RPMI7951 (cell line): ENCODE data around the gene PCBP3. TPM values are rescaled to one million over a fixed set of nuclear protein-coding genes. Genes with fewer than 3 reads are reported as not detected.
"Not testable (repeated sequence)": the region's sequence is repeated elsewhere in the genome, so short reads cannot be mapped to it uniquely, and the experiment has no call there.

Experiments used
- DNase-seq: peaks from one replicate; pipeline ENCODE4 v3.0.0-alpha.2; 2012; ENCODE audit warnings: low read depth
- total RNA-seq: library from RNA; depleted of rRNA; stranded (reverse); fragments of >200 nt; shearing (Covaris generic); gene quantifications from 2 replicates; pipeline ENCODE4 v1.2.3, GENCODE V29; 2014

Gene PCBP3
- total RNA-seq, 1 experiment from 2014 or later, result 4.0 TPM

DNA sequence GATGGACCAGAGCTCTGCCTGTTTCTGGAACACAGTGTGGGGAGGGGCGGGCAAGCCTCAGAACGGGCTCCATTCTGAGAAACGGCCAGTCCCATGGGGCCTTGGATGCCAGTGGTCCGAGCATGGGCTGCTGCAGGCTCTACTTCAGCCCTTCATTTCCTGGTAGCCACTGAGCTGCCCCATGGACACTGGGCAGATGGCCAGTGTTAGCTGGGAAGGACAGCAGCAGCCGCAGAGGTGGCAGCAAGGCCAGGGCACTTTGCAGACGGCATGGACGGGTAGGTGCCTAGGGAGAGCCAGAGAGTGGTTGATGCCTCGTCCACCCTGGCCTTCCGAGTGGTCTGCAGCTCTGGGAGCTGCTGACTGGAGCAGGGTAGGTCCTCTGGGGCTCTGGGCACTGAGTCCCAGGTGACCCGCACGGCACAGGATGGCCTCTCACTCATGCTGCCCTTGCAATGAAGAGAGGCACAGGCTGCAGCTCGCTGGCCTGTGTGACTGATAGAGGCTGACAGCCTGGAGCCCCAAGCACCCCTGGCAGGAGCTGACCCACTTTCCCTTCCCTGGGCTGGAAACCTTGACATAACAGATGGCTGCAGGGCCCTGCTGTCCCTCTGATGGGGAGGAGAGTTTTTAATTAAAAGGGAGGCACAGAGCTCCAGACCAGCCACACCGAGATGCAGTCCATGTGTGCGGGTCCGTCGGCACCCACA lies 250.4 kb downstream of the PCBP3 start:
- DNase-seq, result no peak

DNA sequence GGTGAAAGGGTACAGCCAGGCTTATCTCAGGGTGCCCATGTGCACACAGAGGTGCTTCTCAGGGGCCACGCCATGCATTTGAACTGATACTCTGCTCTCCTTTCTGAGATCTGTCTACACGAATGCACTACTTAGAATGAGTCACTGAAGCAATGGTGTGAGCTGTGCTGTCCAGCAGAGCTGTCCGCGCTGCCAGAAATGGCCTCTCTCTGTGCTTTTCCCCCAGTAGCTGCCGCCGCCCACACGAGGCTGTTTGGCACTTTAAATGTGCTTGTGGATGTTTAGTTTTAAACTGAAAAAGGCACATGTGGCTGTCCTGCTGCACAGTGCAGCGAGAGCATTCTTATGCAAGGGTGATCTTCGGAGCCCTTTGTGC lies 250.9 kb downstream of the PCBP3 start:
- DNase-seq, result peak; percentile 51

DNA sequence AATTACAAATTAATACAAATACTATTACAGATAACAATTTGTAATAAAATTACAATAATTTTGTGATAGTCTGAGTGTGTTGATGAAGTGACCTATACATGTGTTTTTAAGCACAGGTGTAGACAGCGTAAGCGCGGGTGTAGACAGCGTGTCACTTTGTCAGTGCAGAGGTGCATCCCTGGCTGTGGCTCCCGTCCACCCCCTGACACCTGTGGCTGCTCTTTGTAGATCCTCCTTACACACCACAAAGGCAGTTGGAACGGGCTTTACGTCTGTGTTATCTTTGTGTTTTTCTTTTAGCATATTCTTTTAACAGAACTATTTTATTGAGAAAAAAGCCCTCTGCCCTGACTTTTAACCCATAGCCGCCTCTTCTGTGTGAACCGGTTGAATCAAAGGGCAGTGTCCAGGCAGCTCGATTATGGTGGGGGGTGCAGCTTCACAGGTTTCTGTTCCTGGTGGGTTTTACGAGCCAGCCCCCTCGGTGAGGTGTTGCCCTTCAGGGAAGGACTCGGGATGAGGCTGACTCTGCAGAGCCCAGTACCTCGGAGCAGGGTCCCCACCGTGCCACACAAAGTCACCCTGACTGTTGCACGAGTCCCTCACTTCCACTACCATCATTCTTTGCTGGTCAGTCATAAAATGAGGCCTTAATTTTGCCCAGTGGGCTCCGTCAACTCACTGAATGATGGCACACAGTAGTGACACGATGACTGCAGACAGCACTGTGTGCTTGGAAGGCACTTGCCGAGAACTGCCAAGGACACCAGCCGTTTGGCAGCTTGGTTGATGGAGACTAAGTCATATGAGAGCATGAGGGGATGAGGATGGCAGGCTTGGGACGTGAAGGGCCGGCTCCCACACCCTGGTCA lies 251.6 kb downstream of the PCBP3 start:
- DNase-seq, result no peak

DNA sequence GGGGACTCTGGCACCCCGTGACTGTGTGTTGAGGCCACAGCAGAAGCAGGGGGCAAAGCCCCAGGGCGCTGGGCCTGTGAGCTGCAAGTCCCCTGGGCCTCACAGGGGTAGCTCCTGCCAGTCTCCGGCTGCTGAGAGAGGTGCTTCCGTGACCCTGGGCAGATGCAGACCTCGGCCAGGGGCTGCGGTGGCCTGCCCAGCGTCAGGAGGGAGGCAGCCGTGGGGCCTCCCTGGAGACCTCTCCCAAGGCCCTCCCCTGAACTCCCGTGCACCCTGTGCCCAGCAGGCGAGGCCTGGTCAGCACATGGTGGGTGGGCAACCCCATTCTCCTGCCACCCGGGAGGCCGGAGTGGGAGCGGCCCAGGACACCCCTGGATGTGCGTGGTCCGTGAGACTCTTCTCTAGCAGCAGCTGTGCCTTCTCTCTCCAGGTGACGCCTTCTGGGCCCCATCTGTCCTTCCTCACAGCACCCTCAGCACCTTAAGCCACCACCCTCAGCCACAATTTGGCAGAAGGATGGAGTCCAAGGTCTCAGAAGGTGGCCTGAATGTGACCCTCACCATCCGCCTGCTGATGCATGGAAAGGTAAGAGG lies 252.3 kb downstream of the PCBP3 start:
- no peak for DNase-seq

DNA sequence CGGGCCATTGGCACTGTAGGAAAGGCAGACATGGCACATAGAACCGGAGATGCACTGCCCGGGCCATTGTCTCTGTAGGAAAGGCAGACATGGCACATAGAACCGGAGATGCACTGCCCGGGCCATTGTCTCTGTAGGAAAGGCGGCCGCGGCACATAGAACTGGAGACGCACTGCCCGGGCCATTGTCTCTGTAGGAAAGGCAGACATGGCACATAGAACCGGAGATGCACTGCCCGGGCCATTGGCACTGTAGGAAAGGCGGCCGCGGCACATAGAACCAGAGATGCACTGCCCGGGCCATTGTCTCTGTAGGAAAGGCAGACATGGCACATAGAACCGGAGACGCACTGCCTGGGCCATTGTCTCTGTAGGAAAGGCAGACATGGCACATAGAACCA lies 252.9 kb downstream of the PCBP3 start:
- DNase-seq, result not testable (repeated sequence)

DNA sequence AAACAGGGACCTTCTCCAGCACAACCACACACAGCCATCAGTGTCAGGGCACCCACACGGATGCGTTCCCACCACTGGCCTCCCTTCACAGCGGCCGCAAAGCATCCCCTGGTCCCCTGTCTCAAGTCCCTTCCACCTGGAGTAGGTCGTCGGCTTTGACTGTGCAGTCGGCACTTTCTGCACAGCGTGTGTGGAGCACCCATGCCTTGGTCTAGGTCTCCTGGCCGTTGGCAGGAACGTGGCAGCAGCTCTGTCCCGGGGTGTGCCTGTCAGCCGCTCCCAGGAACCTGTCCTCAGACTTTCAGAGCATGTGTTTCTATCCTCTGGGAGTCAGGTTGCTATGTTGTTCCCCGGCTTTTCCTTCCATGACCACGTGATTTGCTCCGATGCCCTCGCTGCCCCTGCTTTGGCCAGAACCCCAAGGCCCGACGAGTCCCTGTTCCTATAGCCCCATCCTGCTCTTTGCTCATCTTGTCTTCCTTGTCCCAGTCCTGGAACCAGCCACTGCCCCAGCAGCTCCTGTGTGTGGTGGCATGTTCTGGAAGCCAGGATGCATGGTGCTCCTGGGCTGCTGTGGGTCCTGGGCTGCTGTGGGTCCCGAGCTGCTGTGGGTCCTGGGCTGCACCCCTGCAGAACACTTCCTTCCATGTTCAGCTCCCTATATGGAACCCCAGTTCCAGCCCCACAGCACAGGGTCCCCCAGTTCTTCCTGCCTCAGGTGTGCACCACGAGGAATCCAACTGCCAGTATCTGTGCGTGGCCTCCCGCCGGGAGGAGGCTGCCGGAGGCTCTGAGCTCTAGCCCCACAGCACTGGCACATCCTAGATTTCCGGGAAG lies 253.9 kb downstream of the PCBP3 start:
- DNase-seq, result no peak

DNA sequence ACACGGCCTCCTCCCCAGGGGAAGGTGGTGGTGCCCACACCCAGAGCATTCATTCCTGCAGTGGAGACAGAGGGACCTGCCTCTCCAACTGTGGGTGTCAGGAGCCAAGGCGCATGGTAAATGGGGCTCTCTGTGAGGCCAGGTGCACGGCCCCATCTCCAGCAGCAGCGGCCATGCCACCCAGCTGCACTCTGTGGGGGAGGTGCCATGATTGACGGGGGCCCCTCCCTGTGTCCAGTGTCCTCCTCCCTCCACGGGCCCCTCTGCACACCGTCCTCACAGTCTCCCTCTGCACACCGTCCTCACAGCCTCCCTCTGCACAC lies 254.5 kb downstream of the PCBP3 start:
- no peak for DNase-seq

DNA sequence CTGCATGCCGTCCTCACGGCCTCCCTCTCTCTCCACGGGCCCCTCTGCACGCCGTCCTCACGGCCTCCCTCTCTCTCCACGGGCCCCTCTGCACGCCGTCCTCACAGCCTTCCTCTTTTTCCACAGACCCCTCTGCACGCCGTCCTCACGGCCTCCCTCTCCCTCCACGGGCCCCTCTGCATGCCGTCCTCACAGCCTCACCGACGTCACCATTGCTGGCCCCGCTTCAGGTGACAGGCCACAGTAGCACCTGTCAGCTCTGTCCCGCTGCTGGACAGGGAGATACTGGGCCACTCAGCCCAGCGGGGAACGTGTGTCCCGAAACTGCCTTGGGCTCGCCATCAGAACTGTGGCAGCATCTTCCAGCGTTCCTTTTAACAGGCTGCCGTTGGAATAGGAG lies 255.3 kb downstream of the PCBP3 start:
- DNase-seq, result no peak

DNA sequence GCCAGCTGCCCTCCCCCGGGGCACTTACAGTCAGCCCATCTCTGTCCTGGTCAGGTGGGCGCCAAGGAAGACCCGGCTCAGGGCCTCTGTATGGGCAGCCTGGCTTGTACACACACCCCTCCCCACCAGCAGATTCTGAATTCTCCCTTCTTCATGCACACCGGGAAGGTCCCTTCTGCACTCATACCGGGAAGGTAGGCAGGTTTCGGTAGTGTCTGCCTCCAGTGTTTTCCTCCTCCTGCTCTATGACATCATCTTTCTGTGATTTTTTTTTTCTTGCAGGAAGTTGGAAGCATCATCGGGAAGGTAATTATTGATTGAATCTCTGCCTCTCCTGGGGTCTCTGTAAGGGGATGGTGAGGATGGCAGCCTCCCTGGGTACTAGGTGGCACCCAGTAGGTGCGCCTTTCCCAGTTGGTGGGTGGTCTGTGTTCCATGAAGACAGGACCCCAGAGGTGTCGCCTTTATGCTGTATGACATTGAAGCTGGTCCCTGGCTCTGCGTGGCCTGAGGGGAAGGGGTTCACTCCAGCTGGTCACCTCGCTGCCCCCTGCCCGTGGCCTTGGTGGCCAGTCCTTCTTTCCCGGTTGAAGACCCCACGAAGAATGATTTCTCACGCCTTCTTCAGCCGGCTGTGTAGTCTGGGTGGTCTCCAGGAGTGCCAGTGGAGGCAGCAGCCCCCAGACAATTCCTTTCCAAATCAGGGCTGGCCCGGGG lies 255.9 kb downstream of the PCBP3 start:
- DNase-seq, result no peak

DNA sequence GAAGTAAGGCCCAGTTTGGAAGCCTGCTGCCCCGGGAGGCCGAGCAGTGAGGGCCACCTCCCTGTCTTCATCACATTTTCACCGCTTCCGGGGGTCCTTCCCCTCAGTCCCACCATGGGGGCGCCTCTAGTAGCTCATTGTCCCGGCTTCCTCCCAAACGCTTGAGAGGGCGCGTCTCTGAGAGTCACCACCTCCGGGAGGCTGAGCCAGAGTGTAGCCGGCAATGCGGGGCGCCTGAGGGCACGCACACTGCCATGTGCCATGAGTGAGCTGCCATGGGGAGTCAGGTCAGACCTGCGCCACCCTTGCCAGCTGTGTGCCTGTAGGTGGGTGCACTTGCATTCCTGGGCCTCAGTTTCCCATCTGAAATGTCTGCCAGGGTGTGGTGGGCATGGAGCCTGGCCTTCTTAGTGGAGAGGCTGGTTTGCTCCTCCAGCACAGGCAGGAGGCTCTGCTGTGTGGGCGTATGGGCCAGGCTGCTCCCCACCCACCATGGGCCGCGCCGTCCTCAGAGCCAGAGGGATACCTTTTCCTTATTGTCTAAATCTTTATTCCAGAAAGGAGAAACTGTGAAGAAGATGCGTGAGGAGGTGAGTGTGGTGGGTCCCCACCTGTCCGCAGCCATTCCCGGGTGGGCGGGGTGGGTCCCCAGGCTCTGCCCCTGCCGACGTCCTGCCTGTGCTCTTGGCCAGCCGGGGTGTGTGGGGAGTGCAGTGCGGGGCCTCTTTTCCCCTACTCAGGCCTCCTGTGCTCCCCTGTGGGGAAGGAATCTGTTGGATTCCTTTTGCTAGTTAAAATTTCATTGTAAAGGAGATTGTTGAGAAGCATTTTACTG lies 256.7 kb downstream of the PCBP3 start:
- DNase-seq, result no peak

DNA sequence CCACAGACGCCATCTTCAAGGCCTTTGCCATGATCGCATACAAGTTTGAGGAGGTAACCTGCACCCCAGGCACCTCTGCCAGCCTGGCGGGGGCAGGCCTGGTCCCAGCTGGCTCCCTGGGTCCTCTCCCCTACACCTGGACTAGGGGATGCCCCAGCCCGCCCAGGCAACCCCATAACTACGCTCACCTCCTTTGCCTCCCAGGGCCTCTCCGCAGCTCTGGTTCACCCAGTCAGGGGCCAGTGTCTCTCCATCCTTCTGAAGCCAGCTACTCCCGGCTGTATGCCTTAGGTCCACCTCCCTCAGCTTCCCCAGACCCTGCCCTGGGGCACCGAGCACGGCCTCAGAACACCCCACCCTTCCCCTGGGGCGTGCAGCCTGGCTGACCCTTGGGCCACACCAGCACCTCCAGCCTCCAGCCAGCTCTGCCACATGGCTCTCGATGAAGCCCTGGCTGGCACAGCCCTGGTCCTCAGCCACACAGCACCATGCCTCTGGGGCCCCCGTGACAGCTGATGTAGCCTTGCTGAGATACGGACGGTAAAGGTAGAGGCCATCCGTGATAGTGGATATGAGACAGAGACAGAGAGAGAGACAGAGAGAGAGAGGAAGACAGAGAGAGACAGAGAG lies 257.7 kb downstream of the PCBP3 start:
- DNase-seq, result no peak

DNA sequence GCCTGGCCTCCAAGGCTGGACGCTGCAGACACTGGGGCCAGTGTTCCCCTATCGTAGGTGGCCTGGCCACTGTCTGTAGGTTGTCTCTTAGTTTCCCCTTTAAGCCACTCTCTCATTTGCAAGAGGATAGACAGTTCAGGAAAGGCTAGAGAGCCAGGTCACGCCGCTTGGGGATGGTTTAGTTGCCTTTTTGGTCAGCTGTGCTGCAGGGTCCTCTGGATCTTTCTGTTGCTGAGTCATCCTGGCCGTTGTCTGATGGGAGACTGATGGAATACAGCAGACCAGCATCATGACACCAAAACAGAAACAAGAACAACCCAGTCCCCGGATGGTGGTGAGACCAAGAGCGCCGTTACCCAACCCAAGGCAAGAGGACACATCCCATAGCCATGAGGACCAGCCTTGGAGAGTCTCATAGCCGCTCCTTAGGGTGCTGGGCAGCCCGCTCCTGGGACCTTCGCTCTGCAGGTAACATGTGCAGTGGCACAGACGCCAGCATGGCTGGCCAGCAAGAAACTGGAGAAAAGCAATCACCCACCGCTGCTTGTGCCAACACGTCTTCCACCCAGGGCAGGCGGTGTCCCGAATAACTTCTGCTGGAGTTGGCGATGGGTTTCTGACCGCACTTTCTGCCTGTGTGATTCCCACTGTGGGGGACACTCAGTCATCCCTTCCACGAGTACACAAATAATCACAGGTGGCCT lies 258.9 kb downstream of the PCBP3 start:
- no peak for DNase-seq

DNA sequence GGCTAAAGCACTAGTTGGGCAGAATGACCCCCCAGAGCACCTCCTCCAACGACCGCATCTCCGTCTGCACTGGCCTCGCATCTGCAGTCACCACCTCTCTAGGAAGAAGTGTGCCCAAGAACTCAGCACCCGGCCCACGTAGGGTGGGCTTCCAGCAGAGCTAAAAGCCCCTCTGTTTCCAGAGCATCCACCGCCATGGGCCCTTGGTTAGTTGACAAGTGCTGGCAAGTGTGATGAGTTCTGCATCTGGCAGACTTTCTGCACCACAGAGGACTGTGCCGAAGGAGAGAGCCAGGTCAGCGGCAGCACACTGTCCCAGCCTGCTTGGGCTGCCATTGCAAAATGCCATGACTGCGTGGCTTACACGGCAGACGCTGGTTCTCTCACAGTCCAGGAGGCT lies 261.7 kb downstream of the PCBP3 start:
- DNase-seq, result no peak

DNA sequence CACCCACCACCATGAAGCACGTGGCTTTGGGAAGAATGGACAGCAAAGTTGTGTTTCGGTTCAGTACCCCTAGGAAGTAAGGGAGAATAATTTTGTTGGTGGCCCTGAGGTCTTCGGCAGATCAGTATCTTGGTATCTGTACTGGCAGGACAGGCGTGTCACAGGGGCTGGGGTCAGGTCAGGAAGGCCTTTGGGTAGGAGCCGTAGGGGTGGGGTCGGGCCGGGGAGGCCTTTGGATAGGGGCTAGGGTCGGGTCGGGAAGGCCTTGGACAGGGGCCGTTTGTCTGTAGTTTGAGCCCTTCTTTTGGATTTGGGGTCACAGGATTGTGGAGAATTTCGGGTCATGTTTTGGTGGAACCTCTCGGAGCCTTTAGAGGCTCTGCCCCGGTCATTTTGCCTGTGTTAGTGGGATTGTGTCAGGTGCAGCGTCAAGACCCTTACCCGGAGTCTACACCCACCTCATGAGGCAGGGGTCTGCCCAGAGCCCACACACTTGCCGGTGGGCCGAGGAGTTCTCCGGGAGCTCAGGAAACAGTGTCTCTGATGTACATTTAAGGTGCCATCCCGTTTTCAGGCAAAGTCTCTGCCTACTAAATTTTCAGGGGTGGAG lies 262.8 kb downstream of the PCBP3 start:
- DNase-seq, result no peak

DNA sequence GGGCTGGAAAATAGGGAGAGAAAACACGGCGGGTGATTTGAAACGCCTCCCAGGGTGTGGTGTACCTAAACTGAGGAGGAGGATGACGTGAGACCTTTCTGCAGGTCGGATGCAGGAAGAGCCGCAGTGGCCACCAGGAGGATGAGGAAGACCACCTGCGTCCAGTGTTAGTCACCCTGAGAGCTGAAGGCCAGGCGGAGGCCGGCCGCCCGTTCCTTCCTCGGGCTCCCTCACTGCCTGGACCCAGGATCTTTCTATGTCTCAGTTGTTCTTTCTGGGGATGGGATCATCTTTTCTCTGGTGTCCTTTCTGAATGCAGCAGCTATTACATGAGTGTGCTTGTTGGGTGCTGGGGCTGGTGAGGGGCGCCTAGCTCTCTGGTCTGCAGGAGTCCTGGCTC lies 263.3 kb downstream of the PCBP3 start:
- DNase-seq, result no peak

DNA sequence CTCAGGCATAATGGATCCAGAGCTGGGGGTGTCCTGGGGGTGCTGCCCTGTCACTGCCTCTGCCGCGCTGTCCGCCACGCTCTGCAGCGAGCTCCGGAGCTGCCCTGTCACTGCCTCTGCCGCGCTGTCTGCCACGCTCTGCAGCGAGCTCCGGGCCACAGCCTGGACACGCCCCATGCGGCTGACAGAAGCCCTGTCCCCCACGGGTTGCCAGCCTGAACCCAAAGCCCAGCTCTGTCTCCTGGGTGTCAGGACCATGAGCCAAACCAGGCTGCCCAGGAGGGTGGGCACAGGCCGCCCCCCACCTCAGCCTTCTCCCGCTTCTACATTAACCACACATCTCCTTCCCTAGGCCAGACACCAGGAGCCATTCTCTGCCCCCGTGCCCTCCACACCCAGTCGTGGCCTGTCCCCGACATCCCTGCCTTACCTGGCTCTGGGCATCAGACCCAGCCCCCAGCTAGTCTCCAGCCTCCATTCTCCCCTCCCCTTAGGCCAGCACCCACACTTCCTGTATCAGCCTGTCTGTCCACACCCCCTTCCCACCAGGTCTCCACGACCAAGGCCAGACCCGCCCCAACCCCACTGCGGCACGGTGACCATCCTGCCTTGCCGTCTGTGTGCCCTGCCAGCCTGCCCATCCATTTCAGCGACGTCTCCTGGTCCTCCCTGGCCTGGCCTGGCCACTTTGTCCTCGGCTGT lies 265.2 kb downstream of the PCBP3 start:
- DNase-seq, result no peak

DNA sequence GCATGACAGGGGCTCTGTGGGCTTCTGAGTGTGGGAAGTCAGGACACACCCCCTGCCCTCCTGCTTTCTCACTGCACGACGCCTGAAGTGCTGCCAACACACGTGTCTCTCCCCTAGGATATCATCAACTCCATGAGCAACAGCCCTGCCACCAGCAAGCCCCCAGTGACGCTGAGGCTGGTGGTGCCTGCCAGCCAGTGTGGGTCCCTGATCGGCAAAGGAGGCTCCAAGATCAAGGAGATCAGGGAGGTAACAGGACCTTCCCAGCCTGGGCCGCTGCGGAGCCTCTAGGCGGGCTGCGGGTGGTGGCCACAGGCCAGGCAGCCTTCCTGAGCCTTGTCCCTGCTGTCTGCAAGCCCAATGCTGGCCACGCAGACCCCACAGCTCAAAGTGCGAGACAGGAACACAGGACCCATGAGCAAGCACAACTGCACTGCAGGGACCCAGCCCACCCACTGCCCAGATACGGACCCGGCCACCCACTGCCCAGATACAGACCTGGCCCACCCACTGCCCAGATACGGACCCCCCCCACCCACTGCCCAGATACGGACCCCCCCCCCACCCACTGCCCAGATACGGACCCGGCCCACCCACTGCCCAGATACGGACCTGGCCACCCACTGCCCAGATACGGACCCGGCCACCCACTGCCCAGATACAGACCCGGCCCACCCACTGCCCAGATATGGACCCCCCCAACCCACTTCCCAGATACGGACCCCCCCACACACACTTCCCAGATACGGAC lies 265.9 kb downstream of the PCBP3 start:
- DNase-seq, result no peak

DNA sequence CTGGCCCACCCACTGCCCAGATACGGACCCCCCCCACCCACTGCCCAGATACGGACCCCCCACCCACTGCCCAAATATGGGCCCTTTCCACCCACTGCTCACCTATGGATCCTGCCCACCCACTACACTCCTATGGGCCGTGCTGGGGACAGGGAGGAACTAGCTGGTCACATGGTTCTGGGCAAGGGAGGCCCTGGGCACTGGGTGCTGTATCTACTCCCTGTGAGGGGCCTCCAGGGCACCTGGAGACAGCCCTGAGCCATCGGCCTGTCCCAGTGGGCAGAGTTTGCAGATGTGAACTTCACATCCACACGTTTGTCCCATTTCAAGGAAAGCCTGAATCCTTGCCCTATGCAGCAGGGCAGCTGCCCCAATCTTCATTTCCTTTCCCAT lies 266.6 kb downstream of the PCBP3 start:
- DNase-seq, result no peak
